Thymus (tissue), 11 donors: ENCODE measurements around the gene UBE2G2. TPM values are rescaled to one million over a fixed set of nuclear protein-coding genes. Genes with fewer than 3 reads are reported as not detected.

Experiments used
- DNase-seq, 9 donors: peaks; one replicate each; pipeline ENCODE4 v3.0.0-alpha.2; 2013; ENCODE audit warnings: low spot score in 9 of 9, low read depth in 6 of 9, missing footprints in 1 of 9
- H3K27ac ChIP-seq, 2 donors: one replicate each; pipeline ENCODE4 v1.5.1; 2013; ENCODE audit warnings: control low read depth in 1 of 2, low read depth in 1 of 2, low read length in 1 of 2, mild to moderate bottlenecking in 1 of 2, moderate library complexity in 1 of 2
- H3K27me3 ChIP-seq, 2 donors: one replicate each; pipeline ENCODE4 v1.5.1; 2013; ENCODE audit warnings: low read length in 1 of 2; ENCODE audit not compliant: control insufficient read depth in 2 of 2, insufficient read depth in 1 of 2
- H3K36me3 ChIP-seq, 2 donors: one replicate each; pipeline ENCODE4 v1.5.1; 2013; ENCODE audit warnings: low read length in 1 of 2, mild to moderate bottlenecking in 1 of 2, moderate library complexity in 1 of 2; ENCODE audit not compliant: control insufficient read depth in 2 of 2, insufficient read depth in 2 of 2
- H3K4me1 ChIP-seq, 2 donors: one replicate each; pipeline ENCODE4 v1.5.1; 2013; ENCODE audit warnings: low read length in 2 of 2; ENCODE audit not compliant: control insufficient read depth in 2 of 2, insufficient read depth in 2 of 2
- H3K4me3 ChIP-seq, 2 donors: one replicate each; pipeline ENCODE4 v1.5.1; 2013; ENCODE audit warnings: low read length in 2 of 2, control low read depth in 1 of 2, mild to moderate bottlenecking in 1 of 2
- H3K9me3 ChIP-seq, 2 donors: one replicate each; pipeline ENCODE4 v1.5.1; 2013; ENCODE audit warnings: low read length in 1 of 2, mild to moderate bottlenecking in 1 of 2; ENCODE audit not compliant: control insufficient read depth in 2 of 2, insufficient read depth in 1 of 2
- WGBS: extraction: QIAGEN DNeasy Blood & Tissue Kit; methylation state at CpG from one replicate; pipeline ENCODE4 v1.1.7; 2013; 5-methylcytosine and 5-hydroxymethylcytosine counted together
- polyA plus RNA-seq: library from polyadenylated mRNA; stranded (reverse); fragments of 200-250 nt; gene quantifications from one replicate; pipeline ENCODE4 v1.2.3, GENCODE V29; 2013
- total RNA-seq: library from RNA; stranded (reverse); fragments of 120-200 nt; gene quantifications from one replicate; pipeline ENCODE4 v1.2.4, GENCODE V29; 2013
- donor health status: healthy.

UBE2G2 gene
- total and polyA plus RNA-seq, 2 donors, result 32.8 to 67.6 TPM

DNA sequence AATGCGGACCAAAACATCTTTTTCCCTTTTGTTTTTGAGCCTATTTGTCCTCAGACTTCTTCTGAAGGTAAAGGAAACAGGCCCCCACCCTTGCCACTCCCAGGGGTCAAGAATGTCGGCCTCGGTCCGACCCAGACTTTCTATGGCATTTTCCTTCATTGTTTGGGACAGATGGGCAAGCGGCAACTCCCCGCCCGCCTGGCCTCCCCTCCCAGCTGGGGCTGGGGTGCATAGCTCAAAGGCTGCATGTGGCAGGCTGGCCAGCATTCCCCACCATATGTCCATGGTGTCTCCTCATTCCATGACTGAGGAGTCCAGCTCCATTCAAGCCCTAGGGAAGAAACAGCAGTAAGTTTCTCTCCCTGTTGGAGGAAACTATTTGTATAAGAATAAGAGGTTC is 60.9 kb downstream of the UBE2G2 start:
- Histone ChIP-seq H3K4me1 (no peaks in the 10 kb centered on the region), H3K27ac (no peak overlapping the region), H3K27me3 (no peaks in the 10 kb centered on the region), H3K36me3 (no peaks in the 10 kb centered on the region), H3K4me3 (no peak overlapping the region), H3K9me3 (peaks cover 5 to 45% of the 10 kb centered on the region in 2 donors)
- DNase-seq, result no peak
- 82% methylated on average over 7 of the region's 7 CpGs for WGBS

DNA sequence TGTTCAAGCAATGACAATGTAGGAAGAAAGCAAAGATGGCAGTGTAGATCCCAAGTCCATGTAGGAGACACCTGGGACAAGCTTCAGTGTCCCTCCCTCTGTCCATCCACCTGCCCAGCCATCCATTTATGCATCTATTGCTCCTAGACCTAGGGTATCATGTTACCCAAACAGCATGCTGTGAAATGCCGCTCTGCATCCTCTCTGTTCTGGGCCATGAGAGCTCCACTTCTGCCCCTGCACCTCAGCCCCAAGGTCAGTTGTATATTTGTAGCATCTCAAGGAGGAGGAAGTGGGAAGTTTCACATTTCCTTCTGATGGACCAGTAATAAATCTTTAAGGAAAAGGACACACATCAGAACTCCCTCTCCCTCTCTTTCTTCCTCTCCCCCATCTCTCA is 62.3 kb downstream of the UBE2G2 start:
- Histone ChIP-seq H3K27ac (no peak overlapping the region), H3K4me1 (no peaks in the 10 kb centered on the region), H3K36me3 (no peaks in the 10 kb centered on the region), H3K27me3 (no peaks in the 10 kb centered on the region), H3K4me3 (no peak overlapping the region), H3K9me3 (peaks cover 6 to 52% of the 10 kb centered on the region in 2 donors)
- DNase-seq, result no peak
- WGBS, result 96% methylated on average over 1 of the region's 1 CpG

- 79% methylated on average over 3 of the region's 3 CpGs for WGBS
- H3K27me3 ChIP-seq, result no peaks in the 10 kb centered on the region
- H3K9me3 ChIP-seq, result peaks cover 6 to 58% of the 10 kb centered on the region in 2 donors
- no peak overlapping the region for H3K27ac ChIP-seq
- no peaks in the 10 kb centered on the region for H3K4me1 ChIP-seq
- no peak overlapping the region for H3K4me3 ChIP-seq
- DNase-seq, result no peak
- H3K36me3 ChIP-seq, result no peaks in the 10 kb centered on the region
These were observed 63.0 kb downstream of the UBE2G2 start for GRCh38 chr21:44738621-44739020.

DNA sequence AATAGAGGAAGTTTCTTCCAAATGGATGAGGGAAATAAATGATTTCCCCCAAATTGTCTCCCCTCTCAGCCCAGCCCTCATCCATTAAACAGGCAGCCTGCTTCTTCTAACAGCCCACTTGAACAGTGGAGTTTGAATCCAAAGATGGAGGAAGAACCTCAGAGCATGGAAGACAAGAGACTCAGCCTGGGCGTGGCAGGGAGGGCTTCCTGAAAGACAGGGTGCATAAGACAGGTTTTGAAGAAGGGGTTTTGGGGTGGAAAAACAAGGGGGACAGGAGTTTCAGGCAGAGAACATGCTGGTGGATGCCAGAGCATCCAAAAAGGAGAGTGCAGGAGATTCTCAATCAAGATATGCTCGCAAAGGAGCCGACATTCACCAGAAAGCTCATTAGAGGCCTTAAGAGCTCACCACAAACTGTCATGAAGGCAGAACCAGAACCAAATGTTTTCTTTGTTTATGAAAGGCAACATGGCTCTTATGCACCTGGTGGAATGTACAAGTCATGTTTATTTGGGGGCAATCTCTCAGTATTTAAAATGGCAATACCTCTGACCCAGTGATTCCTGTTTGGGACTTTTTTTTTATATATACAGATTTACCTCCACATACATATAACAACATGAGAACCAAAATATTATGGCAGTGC is 63.8 kb downstream of the UBE2G2 start:
- WGBS, result 77% methylated on average over 3 of the region's 3 CpGs
- Histone ChIP-seq H3K4me3 (no peak overlapping the region), H3K27ac (no peak overlapping the region), H3K9me3 (peaks cover 6 to 60% of the 10 kb centered on the region in 2 donors), H3K27me3 (no peaks in the 10 kb centered on the region), H3K4me1 (no peaks in the 10 kb centered on the region), H3K36me3 (no peaks in the 10 kb centered on the region)
- DNase-seq, result peak in 1 of 9 donors; percentile 17

- Histone ChIP-seq H3K9me3 (peaks cover 6 to 60% of the 10 kb centered on the region in 2 donors), H3K27me3 (peaks cover 0 to 2% of the 10 kb centered on the region in 2 donors), H3K4me1 (no peaks in the 10 kb centered on the region), H3K27ac (no peak overlapping the region), H3K36me3 (no peaks in the 10 kb centered on the region), H3K4me3 (no peak overlapping the region)
- 95% methylated on average over 8 of the region's 8 CpGs for WGBS
- DNase-seq, result no peak
These were observed 65.2 kb downstream of the UBE2G2 start for GRCh38 chr21:44736291-44737004.

GRCh38 chr21:44735821-44736220 is 65.8 kb downstream of the UBE2G2 start:
- Histone ChIP-seq H3K4me3 (no peak overlapping the region), H3K4me1 (no peaks in the 10 kb centered on the region), H3K27me3 (peaks cover 0 to 2% of the 10 kb centered on the region in 2 donors), H3K9me3 (peaks cover 6 to 58% of the 10 kb centered on the region in 2 donors), H3K36me3 (no peaks in the 10 kb centered on the region), H3K27ac (no peak overlapping the region)
- DNase-seq, result no peak
- 87% methylated on average over 6 of the region's 6 CpGs for WGBS

- Histone ChIP-seq H3K27ac (no peak overlapping the region), H3K4me1 (no peaks in the 10 kb centered on the region), H3K36me3 (no peaks in the 10 kb centered on the region), H3K4me3 (no peak overlapping the region), H3K27me3 (peaks cover 0 to 2% of the 10 kb centered on the region in 2 donors), H3K9me3 (peaks cover 6 to 53% of the 10 kb centered on the region in 2 donors)
- no peak for DNase-seq
- 96% methylated on average over 17 of the region's 17 CpGs for WGBS
These were observed 66.8 kb downstream of the UBE2G2 start for GRCh38 chr21:44734841-44735240.

DNA sequence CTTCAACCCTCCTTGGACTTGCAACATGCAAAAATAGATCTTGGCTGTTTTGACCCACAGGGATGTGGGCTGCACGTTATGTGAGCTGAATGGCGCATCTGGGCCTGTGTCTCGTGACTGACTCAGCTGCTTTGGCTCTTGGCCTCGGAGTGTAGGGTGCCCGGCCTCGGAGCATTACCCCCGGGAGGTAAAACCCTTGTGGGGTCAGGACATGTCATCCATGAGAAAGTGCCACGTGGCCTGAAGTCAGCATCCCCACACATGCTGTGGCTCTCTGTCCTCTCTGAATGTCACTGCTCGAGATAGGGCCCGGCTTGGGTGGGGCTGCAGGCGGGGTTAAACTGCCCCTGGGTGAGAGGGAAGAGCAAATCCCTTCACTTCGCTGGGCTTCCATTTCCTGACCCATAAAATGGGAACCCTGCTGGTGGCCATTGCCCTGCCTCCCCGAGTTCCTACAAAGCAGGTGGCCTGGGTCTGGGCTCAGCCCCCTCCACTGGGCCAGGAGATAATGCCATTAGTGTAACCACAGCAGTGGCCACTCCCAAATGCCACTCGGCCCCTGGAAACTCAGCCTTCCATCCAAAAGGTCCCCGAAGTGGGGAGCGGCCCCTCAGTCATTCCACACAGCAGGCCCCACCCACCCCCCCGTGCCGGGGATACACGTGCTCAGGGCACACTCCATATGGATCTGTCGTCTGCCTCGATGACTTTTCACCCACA is 67.4 kb downstream of the UBE2G2 start:
- no peak overlapping the region for H3K27ac ChIP-seq
- WGBS, result 92% methylated on average over 21 of the region's 21 CpGs
- no peak for DNase-seq
- H3K27me3 ChIP-seq, result peaks cover 0 to 2% of the 10 kb centered on the region in 2 donors
- H3K9me3 ChIP-seq, result peaks cover 6 to 47% of the 10 kb centered on the region in 2 donors
- H3K4me1 ChIP-seq, result no peaks in the 10 kb centered on the region
- no peaks in the 10 kb centered on the region for H3K36me3 ChIP-seq
- H3K4me3 ChIP-seq, result no peak overlapping the region

- WGBS, result 94% methylated on average over 11 of the region's 11 CpGs
- no peaks in the 10 kb centered on the region for H3K4me1 ChIP-seq
- peaks cover 0 to 2% of the 10 kb centered on the region in 2 donors for H3K27me3 ChIP-seq
- H3K27ac ChIP-seq, result no peak overlapping the region
- no peak for DNase-seq
- peaks cover 1 to 40% of the 10 kb centered on the region in 2 donors for H3K9me3 ChIP-seq
- H3K4me3 ChIP-seq, result no peak overlapping the region
- no peaks in the 10 kb centered on the region for H3K36me3 ChIP-seq
These were observed 68.7 kb downstream of the UBE2G2 start for GRCh38 chr21:44732956-44733355.
